Caco-2 (cell line): ENCODE results near the gene VPS41. TPM values are rescaled to one million over a fixed set of nuclear protein-coding genes. Genes with fewer than 3 reads are reported as not detected.

Experiments used
- BruUV-seq: library from RNA; stranded (reverse); fragments of 400-500 nt; replicated peaks from 2 replicates; lab custom pipeline; 2021; lab: Mats Ljungman, UMichigan
- CTCF ChIA-PET: fragments of 300-600 bp; sonication (Branson Sonifier 250); formaldehyde crosslinking; loops from one replicate; lab custom pipeline; 2022; ENCODE audit warnings: antibody characterized with exemption; lab: Charles Lee
- POLR2A ChIA-PET: fragments of 300-600 bp; sonication (Branson Sonifier 250); formaldehyde crosslinking; loops from one replicate; lab custom pipeline; 2022; ENCODE audit warnings: antibody characterized with exemption; lab: Charles Lee
- DNase-seq, 2 experiments: peaks; one replicate each; pipeline versions ENCODE4 v3.0.0 to v3.0.0-alpha.2; 2020 to 2022
- H3K27me3 ChIP-seq: replicated peaks from 2 replicates; pipeline ENCODE4 v1.6.0; 2011; ENCODE audit warnings: low read length; ENCODE audit not compliant: control insufficient read depth, insufficient read depth
- H3K36me3 ChIP-seq: 2 replicates; pipeline ENCODE4 v1.5.1; 2011; ENCODE audit warnings: low read length; ENCODE audit not compliant: control insufficient read depth, insufficient read depth
- H3K4me1 ChIP-seq: fragments of 250-450 bp; sonication (Bioruptor Pico); 2 replicates; pipeline ENCODE4 v1.5.1; 2020; ENCODE audit warnings: mild to moderate bottlenecking
- H3K4me3 ChIP-seq: 2 replicates; pipeline ENCODE4 v1.5.1; 2011; ENCODE audit warnings: low read depth, mild to moderate bottlenecking, control low read depth, low read length
- H3K9me3 ChIP-seq: fragments of 250-450 bp; sonication (Bioruptor Pico); 2 replicates; pipeline ENCODE4 v1.5.1; 2020; ENCODE audit warnings: mild to moderate bottlenecking, moderate library complexity
- H3K27ac Mint-ChIP-seq: one replicate; pipeline ENCODE4 v1.8.0; 2022; ENCODE audit warnings: mixed read lengths; ENCODE audit not compliant: unreplicated experiment
- H3K27me3 Mint-ChIP-seq: one replicate; pipeline ENCODE4 v1.8.0; 2022; ENCODE audit warnings: mixed read lengths; ENCODE audit not compliant: insufficient read depth, unreplicated experiment
- H3K36me3 Mint-ChIP-seq: one replicate; pipeline ENCODE4 v1.8.0; 2022; ENCODE audit warnings: mild to moderate bottlenecking, mixed read lengths; ENCODE audit not compliant: insufficient read depth, unreplicated experiment
- H3K4me1 Mint-ChIP-seq: one replicate; pipeline ENCODE4 v1.8.0; 2022; ENCODE audit warnings: low read depth, mixed read lengths; ENCODE audit not compliant: unreplicated experiment
- H3K4me3 Mint-ChIP-seq: one replicate; pipeline ENCODE4 v1.8.0; 2022; ENCODE audit warnings: mild to moderate bottlenecking, moderate library complexity, mixed read lengths; ENCODE audit not compliant: unreplicated experiment
- H3K9me3 Mint-ChIP-seq: one replicate; pipeline ENCODE4 v1.8.0; 2022; ENCODE audit warnings: mixed read lengths; ENCODE audit not compliant: unreplicated experiment
- intact Hi-C: fragments of 100-400 bp; cut with micrococcal nuclease; formaldehyde crosslinking; loops from one replicate; pipeline ENCODE4 v1.10.0; 2022; ENCODE audit not compliant: unreplicated experiment
- total RNA-seq: library from RNA; stranded (reverse); gene quantifications from 2 replicates; pipeline ENCODE4 v1.2.3, GENCODE V29; 2022
- TF ChIP-seq, protein P1 (sequence below), 2 experiments: fragments of 200-600 bp in 1 of 2; IDR thresholded peaks; 1 replicate in 1 of 2; 2 replicates in 1 of 2; pipeline versions ENCODE4 v1.5.1 to v1.8.0; 2011 to 2022; ENCODE audit warnings: antibody characterized with exemption in 1 of 2, control low read depth in 1 of 2, inconsistent platforms in 1 of 2, low read depth in 1 of 2, low read length in 1 of 2, mild to moderate bottlenecking in 1 of 2, moderate library complexity in 1 of 2; ENCODE audit not compliant: insufficient read depth in 1 of 2, severe bottlenecking in 1 of 2, unreplicated experiment in 1 of 2

VPS41 gene
- total RNA-seq, 1 experiment from 2014 or later: 86.9 TPM

DNA sequence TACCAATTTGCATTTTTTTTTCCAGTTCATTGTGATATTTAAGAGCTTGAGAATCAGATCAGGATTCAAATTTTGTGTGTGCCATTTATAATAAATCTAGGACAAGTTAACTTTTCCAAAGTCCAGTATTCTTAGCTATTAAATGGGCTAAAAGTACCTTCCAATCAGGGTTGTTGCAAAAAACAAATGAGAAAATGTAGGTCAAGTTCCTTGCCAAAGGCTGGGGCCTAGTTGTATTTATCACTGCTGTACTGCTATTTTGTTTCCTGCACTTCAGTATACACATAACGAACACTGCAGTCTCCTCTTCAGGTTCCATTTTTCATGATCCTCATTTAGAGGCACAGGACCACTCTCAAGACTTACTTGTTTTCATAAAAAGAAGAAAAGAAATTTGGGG is 7.4 kb upstream of the VPS41 start:
- Mint-ChIP-seq H3K27me3 (no peaks in the 10 kb centered on the region), H3K4me1 (no peaks in the 10 kb centered on the region), H3K36me3 (no peaks in the 10 kb centered on the region), H3K4me3 (no peak overlapping the region), H3K9me3 (no peaks in the 10 kb centered on the region), H3K27ac (no peak overlapping the region)
- DNase-seq: no peak
- no TSS peak for BruUV-seq
- ChIA-PET CTCF (no interaction called here), POLR2A (no interaction called here)
- Histone ChIP-seq H3K9me3 (no peaks in the 10 kb centered on the region), H3K36me3 (no peaks in the 10 kb centered on the region), H3K4me1 (no peaks in the 10 kb centered on the region), H3K4me3 (no peak overlapping the region), H3K27me3 (no peaks in the 10 kb centered on the region)
- intact Hi-C loops: no loop called here
- TF ChIP-seq, protein P1, sequence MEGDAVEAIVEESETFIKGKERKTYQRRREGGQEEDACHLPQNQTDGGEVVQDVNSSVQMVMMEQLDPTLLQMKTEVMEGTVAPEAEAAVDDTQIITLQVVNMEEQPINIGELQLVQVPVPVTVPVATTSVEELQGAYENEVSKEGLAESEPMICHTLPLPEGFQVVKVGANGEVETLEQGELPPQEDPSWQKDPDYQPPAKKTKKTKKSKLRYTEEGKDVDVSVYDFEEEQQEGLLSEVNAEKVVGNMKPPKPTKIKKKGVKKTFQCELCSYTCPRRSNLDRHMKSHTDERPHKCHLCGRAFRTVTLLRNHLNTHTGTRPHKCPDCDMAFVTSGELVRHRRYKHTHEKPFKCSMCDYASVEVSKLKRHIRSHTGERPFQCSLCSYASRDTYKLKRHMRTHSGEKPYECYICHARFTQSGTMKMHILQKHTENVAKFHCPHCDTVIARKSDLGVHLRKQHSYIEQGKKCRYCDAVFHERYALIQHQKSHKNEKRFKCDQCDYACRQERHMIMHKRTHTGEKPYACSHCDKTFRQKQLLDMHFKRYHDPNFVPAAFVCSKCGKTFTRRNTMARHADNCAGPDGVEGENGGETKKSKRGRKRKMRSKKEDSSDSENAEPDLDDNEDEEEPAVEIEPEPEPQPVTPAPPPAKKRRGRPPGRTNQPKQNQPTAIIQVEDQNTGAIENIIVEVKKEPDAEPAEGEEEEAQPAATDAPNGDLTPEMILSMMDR (IDR thresholded peaks at IDR 0.05; ENCODE audit: insufficient read depth in 1 of 2, low read depth in 1 of 2, low read length in 1 of 2, severe bottlenecking in 1 of 2, unreplicated experiment in 1 of 2): no peak

DNA sequence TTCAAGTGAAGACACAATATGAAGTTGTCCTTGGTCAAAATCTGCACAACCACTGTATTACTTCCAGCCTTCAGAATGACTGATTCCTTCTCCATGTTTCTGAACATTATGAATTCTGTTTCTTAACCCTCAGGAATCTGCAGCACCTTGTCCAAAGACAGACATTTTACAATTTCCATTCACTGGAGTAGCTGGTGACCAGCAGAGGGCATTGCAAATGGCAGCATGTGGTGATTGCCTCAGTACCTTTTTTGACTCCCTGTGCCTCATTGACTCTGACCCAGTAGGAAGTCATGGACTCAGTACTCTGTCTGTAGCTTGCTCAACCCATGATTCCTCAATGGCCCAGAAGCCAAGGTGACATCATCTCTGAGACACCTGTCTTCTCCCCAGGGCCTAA is 879 bp upstream of the VPS41 start:
- Histone ChIP-seq H3K4me3 (no peak overlapping the region), H3K4me1 (peaks cover 15% of the 10 kb centered on the region; the same call in 1 of the 2 replicates), H3K36me3 (no peaks in the 10 kb centered on the region), H3K9me3 (0 out of 2 replicates have a peak, but pooled peaks cover 4% of the 10 kb centered on the region), H3K27me3 (no peaks in the 10 kb centered on the region)
- CTCF ChIA-PET: no interaction called here
- no peaks in the 10 kb centered on the region for H3K27me3 Mint-ChIP-seq
- H3K36me3 Mint-ChIP-seq: peaks cover 11% of the 10 kb centered on the region
- no peak overlapping the region for H3K27ac Mint-ChIP-seq
- intact Hi-C loops: loop anchor here (1.0 to 5.0 kb wide), 3 partner anchors 19 to 438 kb away; no protein-coding TSS in a partner anchor
- peaks cover 16% of the 10 kb centered on the region for H3K4me1 Mint-ChIP-seq
- H3K9me3 Mint-ChIP-seq: no peaks in the 10 kb centered on the region
- H3K4me3 Mint-ChIP-seq: no peak overlapping the region
- no TSS peak for BruUV-seq
- DNase-seq: no peak
- POLR2A ChIA-PET: no interaction called here
- TF ChIP-seq, protein P1 (IDR thresholded peaks at IDR 0.05; ENCODE audit: insufficient read depth in 1 of 2, low read depth in 1 of 2, low read length in 1 of 2, severe bottlenecking in 1 of 2, unreplicated experiment in 1 of 2): no peak

DNA sequence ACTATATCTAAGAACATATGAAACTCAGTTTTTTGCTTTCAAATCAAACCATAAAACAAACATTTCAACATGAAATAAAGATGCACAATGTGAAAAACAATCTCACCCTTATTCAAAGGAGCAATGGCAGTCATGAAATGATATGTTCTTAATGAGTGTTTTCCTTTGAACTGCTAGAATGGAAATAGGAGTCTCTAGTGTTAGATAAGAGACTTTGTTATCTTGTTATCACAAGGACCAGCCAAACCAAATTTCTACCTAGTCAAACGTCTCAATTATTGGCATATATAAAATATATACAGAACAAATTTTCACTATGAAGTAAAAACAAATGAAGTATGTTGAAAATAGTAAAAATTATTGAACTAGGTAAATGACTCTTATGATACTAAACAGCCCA is 1.2 kb downstream of the VPS41 start:
- no TSS peak for BruUV-seq
- POLR2A ChIA-PET: interaction anchor here (1.2 kb wide), 1 partner anchor 109 kb away, joined by 3 read pairs; no protein-coding TSS in a partner anchor
- TF ChIP-seq, protein P1 (IDR thresholded peaks at IDR 0.05; ENCODE audit: insufficient read depth in 1 of 2, low read depth in 1 of 2, low read length in 1 of 2, severe bottlenecking in 1 of 2, unreplicated experiment in 1 of 2): no peak
- Mint-ChIP-seq H3K9me3 (no peaks in the 10 kb centered on the region), H3K36me3 (peaks cover 11% of the 10 kb centered on the region), H3K27me3 (no peaks in the 10 kb centered on the region), H3K4me3 (peak overlapping the region; percentile 99), H3K4me1 (peaks cover 16% of the 10 kb centered on the region), H3K27ac (no peak overlapping the region)
- DNase-seq: no peak
- Histone ChIP-seq H3K4me3 (no peak overlapping the region), H3K36me3 (no peaks in the 10 kb centered on the region), H3K27me3 (no peaks in the 10 kb centered on the region), H3K4me1 (peaks cover 19% of the 10 kb centered on the region; the same call in 1 of the 2 replicates), H3K9me3 (0 out of 2 replicates have a peak, but pooled peaks cover 5% of the 10 kb centered on the region)
- intact Hi-C loops: loop anchor here (2.0 to 5.0 kb wide), 2 partner anchors 111 to 435 kb away; no protein-coding TSS in a partner anchor
- CTCF ChIA-PET: no interaction called here
